GM12874 (cell line): ENCODE data around the gene EHBP1.

Source experiments
- CTCF ChIP-seq: IDR thresholded peaks from 2 replicates; pipeline ENCODE4 v1.5.1; 2011; ENCODE audit warnings: low read depth, mild to moderate bottlenecking, control low read depth, low read length, moderate library complexity; ENCODE audit not compliant: insufficient read depth

Gene EHBP1

GRCh38 chr2:62718225-62718822 is 12.8 kb downstream of the EHBP1 start:
- no peak for TF ChIP-seq CTCF

GRCh38 chr2:62719757-62720156 is 14.2 kb downstream of the EHBP1 start:
- no peak for TF ChIP-seq CTCF

DNA sequence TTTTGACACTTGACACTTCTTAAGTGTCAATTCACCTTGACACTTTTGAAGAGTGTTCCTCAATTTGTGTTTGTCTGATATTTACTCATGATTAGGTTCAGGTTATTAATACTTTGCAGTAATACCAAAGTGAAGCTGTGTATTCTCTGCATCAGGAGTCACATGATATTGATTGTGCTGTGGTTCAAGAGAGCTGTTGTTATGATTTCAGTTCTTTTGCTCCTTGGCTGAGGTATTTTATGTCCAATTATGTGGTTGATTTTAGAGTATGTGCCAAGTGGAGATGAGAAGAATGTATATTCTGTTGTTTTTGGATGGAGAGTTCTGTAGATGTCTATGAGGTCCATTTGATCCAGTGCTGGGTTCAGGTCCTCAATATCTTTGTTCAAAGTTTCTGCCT is 17.2 kb downstream of the EHBP1 start:
- no peak for TF ChIP-seq CTCF

DNA sequence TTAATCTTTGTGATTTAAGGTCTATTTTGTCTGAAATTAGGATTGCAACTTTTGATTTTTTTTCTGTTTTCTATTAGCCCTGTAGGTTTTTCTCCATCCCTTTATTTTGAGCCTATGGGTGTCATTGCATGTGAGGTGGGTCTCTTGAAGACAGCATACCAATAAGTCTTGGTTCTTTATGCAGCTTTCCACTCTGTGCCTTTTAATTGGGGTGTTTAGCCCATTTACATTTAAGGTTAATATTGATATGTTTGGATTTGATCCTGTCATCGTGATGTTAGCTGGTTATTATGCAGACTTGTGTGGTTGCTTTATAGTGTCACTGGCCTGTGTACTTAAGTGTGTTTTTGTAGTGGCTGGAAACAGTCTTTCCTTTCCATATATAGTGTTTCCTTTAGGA is 17.7 kb downstream of the EHBP1 start:
- TF ChIP-seq CTCF, result no peak

- TF ChIP-seq CTCF, result no peak
Observed at GRCh38 chr2:62724106-62724505, 18.6 kb downstream of the EHBP1 start.

GRCh38 chr2:62724886-62725711 is 19.6 kb downstream of the EHBP1 start:
- peak; percentile 14; the same call in 1 of the 2 replicates for TF ChIP-seq CTCF

GRCh38 chr2:62725712-62726055 is 20.2 kb downstream of the EHBP1 start:
- TF ChIP-seq CTCF, result no peak
